Ishikawa (cell line): Measurements from ENCODE around the gene SLC10A2.

Experiments used
- EGR1 ChIP-seq: IDR thresholded peaks from 2 replicates; pipeline ENCODE4 v1.6.1; 2012
- EP300 ChIP-seq: IDR thresholded peaks from 2 replicates; pipeline ENCODE4 v1.6.1; 2012; ENCODE audit warnings: borderline replicate concordance
- FOXM1 ChIP-seq: IDR thresholded peaks from 2 replicates; pipeline ENCODE4 v1.6.1; 2012; ENCODE audit warnings: low read depth, borderline replicate concordance
- MAX ChIP-seq: IDR thresholded peaks from 2 replicates; pipeline ENCODE4 v1.6.1; 2012
- RAD21 ChIP-seq: IDR thresholded peaks from 2 replicates; pipeline ENCODE4 v1.6.1; 2012; ENCODE audit warnings: low read depth
- REST ChIP-seq: IDR thresholded peaks from 2 replicates; pipeline ENCODE4 v1.6.1; 2012; ENCODE audit warnings: low read depth, mild to moderate bottlenecking
- TEAD4 ChIP-seq: IDR thresholded peaks from 2 replicates; pipeline ENCODE4 v1.6.1; 2012
- ZBTB7A ChIP-seq: IDR thresholded peaks from 2 replicates; pipeline ENCODE4 v1.6.1; 2012; ENCODE audit warnings: low read depth

- TF ChIP-seq EP300 (no peak), TEAD4 (no peak), RAD21 (no peak), ZBTB7A (no peak), REST (no peak), MAX (no peak), EGR1 (no peak), FOXM1 (no peak)
These were observed 32.2 kb downstream of the SLC10A2 start for GRCh38 chr13:103033999-103034398.
